Stimulated activated CD8-positive, alpha-beta memory T cell treated with anti-CD3 and anti-CD28 coated beads, Interleukin-7, amount 100 ng/mL, for 1 hour (primary cell): ENCODE results near the gene AJM1.
"Not testable (repeated sequence)": the region's sequence is repeated elsewhere in the genome, so short reads cannot be mapped to it uniquely, and the experiment has no call there.

Experiments used
- DNase-seq, 2 donors: peaks; one replicate each; pipeline ENCODE4 v3.0.0-alpha.2; 2020; ENCODE audit warnings: low read depth in 2 of 2

AJM1 gene

GRCh38 chr9:136855461-136856078 lies 13.3 kb downstream of the AJM1 start:
- DNase-seq = no peak

GRCh38 chr9:136856079-136856476 lies 13.8 kb downstream of the AJM1 start:
- DNase-seq = no peak

GRCh38 chr9:136856541-136857141 lies 14.4 kb downstream of the AJM1 start:
- no peak for DNase-seq

- no peak for DNase-seq
Observed at GRCh38 chr9:136857166-136857565, 14.9 kb downstream of the AJM1 start.

- DNase-seq = no peak
Observed at GRCh38 chr9:136857581-136858412, 15.5 kb downstream of the AJM1 start.

- DNase-seq = no peak
Observed at GRCh38 chr9:136858452-136858843, 16.2 kb downstream of the AJM1 start.

GRCh38 chr9:136858844-136859757 lies 16.8 kb downstream of the AJM1 start:
- no peak for DNase-seq

GRCh38 chr9:136860529-136860928 lies 18.3 kb downstream of the AJM1 start:
- no peak for DNase-seq

GRCh38 chr9:136860933-136861873 lies 18.9 kb downstream of the AJM1 start:
- no peak for DNase-seq

- no peak for DNase-seq
Observed at GRCh38 chr9:136861874-136862457, 19.7 kb downstream of the AJM1 start.

- DNase-seq = no peak
Observed at GRCh38 chr9:136862849-136863622, 20.8 kb downstream of the AJM1 start.

- no peak for DNase-seq
Observed at GRCh38 chr9:136863623-136864273, 21.5 kb downstream of the AJM1 start.

- no peak for DNase-seq
Observed at GRCh38 chr9:136865041-136865767, 22.9 kb downstream of the AJM1 start.

GRCh38 chr9:136865768-136866103 lies 23.5 kb downstream of the AJM1 start:
- no peak for DNase-seq

GRCh38 chr9:136866898-136867421 lies 24.7 kb downstream of the AJM1 start:
- not testable (repeated sequence) for DNase-seq

- no peak for DNase-seq
Observed at GRCh38 chr9:136867480-136867879, 25.2 kb downstream of the AJM1 start.

GRCh38 chr9:136867917-136868316 lies 25.6 kb downstream of the AJM1 start:
- DNase-seq = no peak

- DNase-seq = no peak
Observed at GRCh38 chr9:136868644-136869043, 26.4 kb downstream of the AJM1 start.
